GM19023 (cell line): Measurements from ENCODE around the gene SRD5A3.
"Not testable (repeated sequence)": the region's sequence is repeated elsewhere in the genome, so short reads cannot be mapped to it uniquely, and the experiment has no call there.

ENCODE experiments used
- ATAC-seq: cut with Tn5 transposase; IDR thresholded peaks from one replicate; pipeline ENCODE4 v1.9.1; 2021; ENCODE audit warnings: mild to moderate bottlenecking, moderate library complexity; ENCODE audit not compliant: unreplicated experiment

SRD5A3 gene

GRCh38 chr4:55345054-55345453 lies 988 bp upstream of the SRD5A3 start:
- ATAC-seq = no peak

GRCh38 chr4:55346851-55347255 lies 811 bp downstream of the SRD5A3 start:
- peak; percentile 1 for ATAC-seq

- ATAC-seq = no peak
These were observed 1.7 kb downstream of the SRD5A3 start for GRCh38 chr4:55347610-55348228.

- no peak for ATAC-seq
These were observed 2.4 kb downstream of the SRD5A3 start for GRCh38 chr4:55348466-55348865.

- not testable (repeated sequence) for ATAC-seq
These were observed 4.8 kb downstream of the SRD5A3 start for GRCh38 chr4:55350870-55351269.

- no peak for ATAC-seq
These were observed 5.8 kb downstream of the SRD5A3 start for GRCh38 chr4:55351824-55352223.

- no peak for ATAC-seq
These were observed 6.7 kb downstream of the SRD5A3 start for GRCh38 chr4:55352726-55353125.

- not testable (repeated sequence) for ATAC-seq
These were observed 7.2 kb downstream of the SRD5A3 start for GRCh38 chr4:55353228-55353747.

- no peak for ATAC-seq
These were observed 8.6 kb downstream of the SRD5A3 start for GRCh38 chr4:55354648-55355047.

- ATAC-seq = no peak
These were observed 9.5 kb downstream of the SRD5A3 start for GRCh38 chr4:55355555-55355954.

- ATAC-seq = no peak
These were observed 11.0 kb downstream of the SRD5A3 start for GRCh38 chr4:55356991-55357461.

GRCh38 chr4:55358246-55358645 lies 12.2 kb downstream of the SRD5A3 start:
- no peak for ATAC-seq

GRCh38 chr4:55358668-55359067 lies 12.6 kb downstream of the SRD5A3 start:
- no peak for ATAC-seq

GRCh38 chr4:55359397-55359916 lies 13.4 kb downstream of the SRD5A3 start:
- no peak for ATAC-seq

- not testable (repeated sequence) for ATAC-seq
These were observed 16.9 kb downstream of the SRD5A3 start for GRCh38 chr4:55362938-55363337.

- no peak for ATAC-seq
These were observed 17.8 kb downstream of the SRD5A3 start for GRCh38 chr4:55363691-55364351.

- no peak for ATAC-seq
These were observed 18.8 kb downstream of the SRD5A3 start for GRCh38 chr4:55364691-55365344.

GRCh38 chr4:55365345-55365728 lies 19.3 kb downstream of the SRD5A3 start:
- no peak for ATAC-seq

GRCh38 chr4:55366621-55367020 lies 20.6 kb downstream of the SRD5A3 start:
- ATAC-seq = no peak

GRCh38 chr4:55367084-55367722 lies 21.2 kb downstream of the SRD5A3 start:
- ATAC-seq = no peak

GRCh38 chr4:55369968-55370367 lies 23.9 kb downstream of the SRD5A3 start:
- no peak for ATAC-seq
